DND-41 (cell line): ENCODE results near the gene SCNN1A.

Source experiments
- ATAC-seq: fragments of 200-7000 bp; cut with Tn5 transposase; 3 replicates; pipeline ENCODE4 v1.9.1; 2021; ENCODE audit warnings: low read depth; ENCODE audit not compliant: insufficient read depth
- DNase-seq: peaks from one replicate; pipeline ENCODE4 v3.0.0-alpha.2; 2020
- H2AFZ ChIP-seq: 2 replicates; pipeline ENCODE4 v1.6.0; 2012; ENCODE audit warnings: low read depth, low read length
- H3K27ac ChIP-seq: 2 replicates; pipeline ENCODE4 v1.5.1; 2012; ENCODE audit warnings: low read length, inconsistent platforms
- H3K27me3 ChIP-seq: fragments of 200-600 bp; sonication (generic); 2 replicates; pipeline ENCODE4 v1.6.0; 2012; ENCODE audit warnings: low read length, mild to moderate bottlenecking, inconsistent platforms; ENCODE audit not compliant: insufficient read depth, poor library complexity
- H3K36me3 ChIP-seq: 2 replicates; pipeline ENCODE4 v1.5.1; 2012; ENCODE audit warnings: low read length, inconsistent platforms; ENCODE audit not compliant: insufficient read depth
- H3K4me1 ChIP-seq: 2 replicates; pipeline ENCODE4 v1.5.1; 2012; ENCODE audit warnings: mild to moderate bottlenecking, low read length; ENCODE audit not compliant: insufficient read depth
- H3K4me2 ChIP-seq: 2 replicates; pipeline ENCODE4 v1.6.0; 2012; ENCODE audit warnings: mild to moderate bottlenecking, moderate library complexity, low read length, inconsistent platforms; ENCODE audit not compliant: insufficient read depth
- H3K4me3 ChIP-seq, 2 experiments: fragments of 200-600 bp in 1 of 2; shearing (Covaris generic) in 1 of 2; 2 replicates each; pipeline ENCODE4 v1.5.1; 2012 to 2016; ENCODE audit warnings: inconsistent platforms in 2 of 2, low read length in 2 of 2, mild to moderate bottlenecking in 2 of 2, low read depth in 1 of 2, moderate library complexity in 1 of 2
- H3K79me2 ChIP-seq: 2 replicates; pipeline ENCODE4 v1.6.0; 2012; ENCODE audit warnings: low read length, inconsistent platforms; ENCODE audit not compliant: insufficient read depth
- H3K9ac ChIP-seq: 2 replicates; pipeline ENCODE4 v1.6.0; 2012; ENCODE audit warnings: low read depth, mild to moderate bottlenecking, inconsistent platforms, low read length, moderate library complexity
- H3K9me3 ChIP-seq: 2 replicates; pipeline ENCODE4 v1.5.1; 2012; ENCODE audit warnings: low read length, moderate library complexity, mild to moderate bottlenecking, inconsistent platforms; ENCODE audit not compliant: insufficient read depth, severe bottlenecking
- H4K20me1 ChIP-seq: 2 replicates; pipeline ENCODE4 v1.6.0; 2012; ENCODE audit warnings: low read length; ENCODE audit not compliant: insufficient read depth
- CTCF ChIP-seq: IDR thresholded peaks from 2 replicates; pipeline ENCODE4 v1.5.1; 2012; ENCODE audit warnings: borderline replicate concordance, low read length, moderate library complexity, mild to moderate bottlenecking; ENCODE audit not compliant: poor library complexity, severe bottlenecking; ENCODE audit errors: extremely low read depth
- EZH2 ChIP-seq: IDR thresholded peaks from 3 replicates; pipeline ENCODE4 v1.6.1; 2012; ENCODE audit warnings: borderline replicate concordance, low read depth, mild to moderate bottlenecking, moderate library complexity, low read length, inconsistent platforms; ENCODE audit not compliant: severe bottlenecking

The SCNN1A gene

DNA sequence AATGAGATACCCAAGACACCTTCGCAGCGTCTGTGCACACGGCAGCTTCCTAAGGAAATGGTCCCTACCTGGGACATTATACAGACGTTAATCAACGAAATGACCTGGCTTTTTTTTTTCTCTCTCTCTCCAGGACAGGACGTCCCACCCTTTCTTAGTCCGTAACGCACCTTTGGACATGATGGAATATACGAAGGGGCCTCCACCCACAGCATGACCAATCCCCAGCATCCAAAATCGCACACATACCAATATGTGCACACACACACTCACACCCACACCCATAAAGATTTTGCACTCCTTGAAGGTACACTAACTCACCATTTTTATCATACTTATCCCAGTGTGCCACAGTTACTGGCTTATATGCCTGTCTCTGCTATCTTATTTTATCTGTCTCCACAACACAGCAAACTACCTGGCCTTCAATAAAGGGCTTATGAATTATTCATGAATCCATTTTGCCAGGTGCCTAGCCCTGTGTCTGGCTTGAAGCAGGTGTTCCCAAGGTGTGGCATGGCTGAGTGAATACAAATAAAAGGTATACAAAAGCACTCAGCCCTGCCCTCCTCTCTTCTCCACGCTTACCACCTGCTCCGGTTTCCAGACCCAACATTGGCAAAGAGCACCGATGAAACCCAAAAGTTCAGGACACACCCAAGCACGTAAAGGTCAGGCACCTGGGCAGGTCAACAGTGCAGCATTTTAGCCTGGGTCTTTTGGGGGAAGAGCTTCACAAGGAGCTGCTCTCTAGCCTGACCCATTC lies 2.2 kb downstream of the SCNN1A start:
- Histone ChIP-seq H2AFZ (no peak overlapping the region), H3K36me3 (no peaks in the 10 kb centered on the region), H3K79me2 (no peaks in the 10 kb centered on the region), H3K9me3 (no peaks in the 10 kb centered on the region), H3K27me3 (no peaks in the 10 kb centered on the region), H3K9ac (no peak overlapping the region), H3K4me3 (no peak overlapping the region), H3K4me1 (peaks cover 9% of the 10 kb centered on the region), H3K27ac (no peak overlapping the region), H4K20me1 (no peaks in the 10 kb centered on the region), H3K4me2 (no peak overlapping the region)
- no peak for TF ChIP-seq CTCF
- no peak for TF ChIP-seq EZH2
- DNase-seq, result no peak
- no peak for ATAC-seq

DNA sequence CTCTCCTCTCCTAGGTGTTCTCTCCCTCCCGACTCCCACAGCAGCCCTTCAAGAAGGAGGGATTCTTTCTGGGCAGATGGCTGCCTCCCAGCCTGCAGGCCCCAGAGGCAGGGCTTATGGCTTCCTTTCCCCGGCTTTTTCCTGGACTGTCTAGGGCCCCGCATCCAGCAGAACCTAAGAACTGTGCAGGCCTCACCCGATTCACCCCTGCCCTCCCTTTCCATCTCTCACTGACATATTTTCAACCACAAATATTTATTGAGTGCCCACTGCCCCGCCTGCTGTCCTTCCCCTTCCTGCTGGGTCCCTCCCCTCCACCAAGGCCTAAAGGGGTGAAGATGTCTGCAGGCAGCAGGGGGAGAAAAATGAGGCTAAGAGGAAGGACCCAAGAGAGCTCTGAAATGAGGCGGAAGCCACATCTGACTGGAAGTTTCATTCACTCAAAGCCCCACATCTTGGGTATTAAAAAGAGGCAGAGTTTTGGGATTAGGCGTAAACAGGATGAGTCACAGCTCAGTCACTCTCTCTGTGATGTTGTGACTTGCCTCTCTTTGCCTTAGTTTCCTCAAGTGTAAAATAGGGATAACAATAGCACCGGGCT lies 2.9 kb downstream of the SCNN1A start:
- Histone ChIP-seq H3K79me2 (no peaks in the 10 kb centered on the region), H3K4me2 (no peak overlapping the region), H3K4me3 (no peak overlapping the region), H2AFZ (no peak overlapping the region), H4K20me1 (no peaks in the 10 kb centered on the region), H3K27ac (no peak overlapping the region), H3K9me3 (no peaks in the 10 kb centered on the region), H3K9ac (no peak overlapping the region), H3K4me1 (peaks cover 9% of the 10 kb centered on the region), H3K27me3 (no peaks in the 10 kb centered on the region), H3K36me3 (no peaks in the 10 kb centered on the region)
- no peak for DNase-seq
- ATAC-seq, result no peak
- TF ChIP-seq EZH2 (no peak), CTCF (no peak)

DNA sequence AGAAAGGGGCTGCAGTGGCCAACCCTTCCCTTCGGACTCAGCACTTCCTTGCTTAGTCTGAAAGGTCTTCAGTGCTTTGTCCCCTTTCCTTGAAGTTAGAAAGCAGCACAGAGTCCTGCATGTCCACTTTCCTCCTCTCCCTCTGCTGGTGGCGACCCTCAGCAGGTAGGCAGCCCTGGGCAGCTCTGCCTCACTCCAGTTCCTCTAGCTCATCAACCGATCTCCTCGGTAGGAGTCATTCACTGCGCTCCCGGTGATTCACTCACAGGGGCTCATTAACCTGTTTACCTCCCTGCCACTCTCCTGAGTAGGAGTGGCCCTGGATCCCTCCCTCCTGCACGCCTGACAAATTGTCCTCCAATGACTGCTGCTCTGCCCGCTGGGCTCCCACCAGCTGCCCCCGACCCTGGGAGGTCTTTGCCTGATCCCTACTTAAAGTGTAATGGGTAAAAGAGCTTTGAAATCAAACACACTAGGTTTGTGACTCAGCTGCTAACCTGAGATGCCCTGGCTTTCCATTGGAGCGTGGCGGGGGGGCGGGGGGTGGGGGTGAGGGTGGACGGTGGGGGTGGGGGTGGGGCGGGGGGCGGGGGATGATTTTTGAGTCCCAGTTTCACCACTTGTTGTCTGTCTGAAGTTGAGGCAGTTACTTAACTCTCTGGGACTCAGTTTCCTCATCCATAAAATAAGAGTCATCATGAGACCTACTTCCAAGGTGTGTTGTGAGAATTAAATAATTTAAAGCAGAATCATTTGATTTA lies 4.2 kb downstream of the SCNN1A start:
- Histone ChIP-seq H3K36me3 (no peaks in the 10 kb centered on the region), H3K9me3 (no peaks in the 10 kb centered on the region), H3K4me3 (no peak overlapping the region), H3K79me2 (no peaks in the 10 kb centered on the region), H4K20me1 (no peaks in the 10 kb centered on the region), H3K9ac (no peak overlapping the region), H3K27me3 (no peaks in the 10 kb centered on the region), H3K4me2 (no peak overlapping the region), H3K4me1 (peaks cover 3% of the 10 kb centered on the region), H2AFZ (no peak overlapping the region), H3K27ac (no peak overlapping the region)
- ATAC-seq, result no peak
- TF ChIP-seq CTCF (no peak), EZH2 (no peak)
- no peak for DNase-seq
